Measurements from ENCODE around the gene ORM2. TPM values are rescaled to one million over a fixed set of nuclear protein-coding genes. Genes with fewer than 3 reads are reported as not detected.

The ORM2 gene
- total and polyA plus RNA-seq, 7 donors, result 0.68 TPM; not detected in 6

GRCh38 chr9:114359801-114360200, 30.1 kb downstream of the ORM2 start:
- H3K4me3 ChIP-seq, result no peak overlapping the region
- H3K27me3 ChIP-seq (ENCODE audit: insufficient read depth in 3 of 3, low read length in 2 of 3), result no peaks in the 10 kb centered on the region
- no peak overlapping the region for H3K27ac ChIP-seq
- no peak for ATAC-seq
- no peaks in the 10 kb centered on the region for H3K4me1 ChIP-seq
- no peak for DNase-seq
- TF ChIP-seq CTCF (IDR thresholded peaks at IDR 0.05), result no peak
- no peaks in the 10 kb centered on the region for H3K9me3 ChIP-seq
- intact Hi-C loops (cut with DNase I), result no loop called here
- 92 to 97% (median 93%) methylated on average over 7 of the region's 7 CpGs for WGBS, 3 donors
- peaks cover 0 to 56% of the 10 kb centered on the region in 2 donors for H3K36me3 ChIP-seq (ENCODE audit: insufficient read depth in 1 of 2, low read depth in 1 of 2)

GRCh38 chr9:114361542-114361941, 31.9 kb downstream of the ORM2 start:
- H3K9me3 ChIP-seq, result no peaks in the 10 kb centered on the region

GRCh38 chr9:114362394-114362793, 32.7 kb downstream of the ORM2 start:
- TF ChIP-seq CTCF (IDR thresholded peaks at IDR 0.05), result no peak
- intact Hi-C loops (cut with DNase I), result no loop called here
- H3K9me3 ChIP-seq, result no peaks in the 10 kb centered on the region
- ATAC-seq, result no peak
- WGBS, 3 donors, result 82 to 93% (median 89%) methylated on average over 12 of the region's 12 CpGs
- H3K4me3 ChIP-seq, result no peak overlapping the region
- H3K4me1 ChIP-seq, result no peaks in the 10 kb centered on the region
- DNase-seq, result no peak
- no peaks in the 10 kb centered on the region for H3K27me3 ChIP-seq (ENCODE audit: insufficient read depth in 3 of 3, low read length in 2 of 3)
- no peak overlapping the region for H3K27ac ChIP-seq
- peaks cover 0 to 45% of the 10 kb centered on the region in 2 donors for H3K36me3 ChIP-seq (ENCODE audit: insufficient read depth in 1 of 2, low read depth in 1 of 2)

More at GRCh38 chr9:114361542-114361941, 31.9 kb downstream of the ORM2 start:
- TF ChIP-seq CTCF (IDR thresholded peaks at IDR 0.05), result no peak
- ATAC-seq (no peak), DNase-seq (no peak)
- no peak overlapping the region for H3K4me3 ChIP-seq
- intact Hi-C loops (cut with DNase I), result no loop called here
- no peaks in the 10 kb centered on the region for H3K27me3 ChIP-seq (ENCODE audit: insufficient read depth in 3 of 3, low read length in 2 of 3)
- H3K4me1 ChIP-seq, result no peaks in the 10 kb centered on the region
- WGBS, 3 donors, result 93 to 98% (median 94%) methylated on average over 7 of the region's 7 CpGs
- H3K36me3 ChIP-seq (ENCODE audit: insufficient read depth in 1 of 2, low read depth in 1 of 2), result peaks cover 0 to 52% of the 10 kb centered on the region in 2 donors
- H3K27ac ChIP-seq, result no peak overlapping the region

GRCh38 chr9:114363424-114363823, 33.8 kb downstream of the ORM2 start:
- Histone ChIP-seq H3K36me3 (ENCODE audit: insufficient read depth in 1 of 2, low read depth in 1 of 2) (peaks cover 0 to 38% of the 10 kb centered on the region in 2 donors), H3K4me1 (no peaks in the 10 kb centered on the region), H3K27me3 (ENCODE audit: insufficient read depth in 3 of 3, low read length in 2 of 3) (no peaks in the 10 kb centered on the region), H3K27ac (no peak overlapping the region), H3K9me3 (no peaks in the 10 kb centered on the region), H3K4me3 (no peak overlapping the region)
- no peak for ATAC-seq
- 43 to 70% (median 63%) methylated on average over 2 of the region's 2 CpGs for WGBS, 3 donors
- intact Hi-C loops (cut with DNase I), result no loop called here
- no peak for TF ChIP-seq CTCF (IDR thresholded peaks at IDR 0.05)
- DNase-seq, result no peak

Measured in psoas muscle (tissue), 8 donors.